GM12864 (cell line): ENCODE results near the gene PXMP4.

Experiments
- DNase-seq: peaks from one replicate; pipeline ENCODE4 v3.0.0-alpha.2; 2011; ENCODE audit warnings: low read depth
- H3K4me3 ChIP-seq: 2 replicates; pipeline ENCODE4 v1.5.1; 2011; ENCODE audit warnings: mild to moderate bottlenecking, low read depth, low read length, control low read depth
- TF ChIP-seq, protein P1 (sequence below): IDR thresholded peaks from 2 replicates; pipeline ENCODE4 v1.5.1; 2011; ENCODE audit warnings: low read depth, mild to moderate bottlenecking, moderate library complexity, low read length, control low read depth, inconsistent platforms; ENCODE audit errors: missing control alignments

The PXMP4 gene

DNA sequence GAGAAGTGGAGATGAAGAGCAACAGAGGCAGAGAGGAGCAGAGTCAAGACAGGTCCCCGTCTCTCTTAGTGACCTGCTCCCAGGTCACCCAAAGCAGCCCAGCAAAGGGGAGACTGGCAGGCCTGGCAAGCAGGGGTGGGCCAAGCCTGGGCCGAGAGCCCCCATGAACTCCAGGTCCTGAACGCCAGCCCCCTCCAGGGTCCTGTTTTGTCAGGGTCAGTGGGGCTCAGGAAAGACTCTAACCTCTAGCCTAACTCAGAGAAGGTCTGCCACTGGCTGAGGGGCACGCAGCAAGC is 47.0 kb downstream of the PXMP4 start:
- TF ChIP-seq, protein P1, sequence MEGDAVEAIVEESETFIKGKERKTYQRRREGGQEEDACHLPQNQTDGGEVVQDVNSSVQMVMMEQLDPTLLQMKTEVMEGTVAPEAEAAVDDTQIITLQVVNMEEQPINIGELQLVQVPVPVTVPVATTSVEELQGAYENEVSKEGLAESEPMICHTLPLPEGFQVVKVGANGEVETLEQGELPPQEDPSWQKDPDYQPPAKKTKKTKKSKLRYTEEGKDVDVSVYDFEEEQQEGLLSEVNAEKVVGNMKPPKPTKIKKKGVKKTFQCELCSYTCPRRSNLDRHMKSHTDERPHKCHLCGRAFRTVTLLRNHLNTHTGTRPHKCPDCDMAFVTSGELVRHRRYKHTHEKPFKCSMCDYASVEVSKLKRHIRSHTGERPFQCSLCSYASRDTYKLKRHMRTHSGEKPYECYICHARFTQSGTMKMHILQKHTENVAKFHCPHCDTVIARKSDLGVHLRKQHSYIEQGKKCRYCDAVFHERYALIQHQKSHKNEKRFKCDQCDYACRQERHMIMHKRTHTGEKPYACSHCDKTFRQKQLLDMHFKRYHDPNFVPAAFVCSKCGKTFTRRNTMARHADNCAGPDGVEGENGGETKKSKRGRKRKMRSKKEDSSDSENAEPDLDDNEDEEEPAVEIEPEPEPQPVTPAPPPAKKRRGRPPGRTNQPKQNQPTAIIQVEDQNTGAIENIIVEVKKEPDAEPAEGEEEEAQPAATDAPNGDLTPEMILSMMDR: no peak
- H3K4me3 ChIP-seq: no peak overlapping the region; the same call in 1 of the 2 replicates
- DNase-seq: no peak

DNA sequence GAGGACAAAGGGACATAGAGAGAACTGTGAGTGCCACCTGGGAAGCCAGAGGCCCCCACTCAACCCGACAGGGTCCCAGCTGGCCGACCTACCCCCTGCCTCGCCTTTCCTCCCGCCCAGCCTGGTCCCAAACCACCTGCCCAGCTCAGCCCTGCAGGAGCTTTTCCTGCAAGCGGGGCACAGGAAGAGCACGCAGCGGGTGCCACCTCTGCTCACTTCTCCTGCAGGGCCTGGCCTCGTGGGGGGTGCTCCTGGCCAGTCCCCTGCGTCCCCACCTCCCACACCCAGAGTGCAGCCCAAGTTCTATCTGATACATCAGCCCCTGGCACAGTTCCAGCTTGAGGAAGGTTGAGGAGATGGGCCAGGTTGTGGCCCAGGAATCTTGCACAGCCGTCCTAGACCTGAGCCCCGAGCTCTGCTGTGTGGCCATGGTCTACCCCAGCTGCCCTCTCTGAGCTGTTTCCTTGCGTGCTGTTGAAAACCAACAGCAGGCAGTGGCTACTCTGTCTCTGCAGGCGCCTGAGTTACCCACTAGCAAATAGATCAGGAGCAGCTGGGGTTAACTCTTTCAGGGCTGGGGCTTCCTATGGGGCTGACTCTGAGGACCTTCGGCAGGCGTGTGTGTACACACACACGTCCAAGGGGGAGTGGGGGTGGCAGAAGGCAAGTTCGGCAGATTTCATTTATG is 47.5 kb downstream of the PXMP4 start:
- no peak for DNase-seq
- H3K4me3 ChIP-seq: no peak overlapping the region
- TF ChIP-seq, protein P1: no peak

DNA sequence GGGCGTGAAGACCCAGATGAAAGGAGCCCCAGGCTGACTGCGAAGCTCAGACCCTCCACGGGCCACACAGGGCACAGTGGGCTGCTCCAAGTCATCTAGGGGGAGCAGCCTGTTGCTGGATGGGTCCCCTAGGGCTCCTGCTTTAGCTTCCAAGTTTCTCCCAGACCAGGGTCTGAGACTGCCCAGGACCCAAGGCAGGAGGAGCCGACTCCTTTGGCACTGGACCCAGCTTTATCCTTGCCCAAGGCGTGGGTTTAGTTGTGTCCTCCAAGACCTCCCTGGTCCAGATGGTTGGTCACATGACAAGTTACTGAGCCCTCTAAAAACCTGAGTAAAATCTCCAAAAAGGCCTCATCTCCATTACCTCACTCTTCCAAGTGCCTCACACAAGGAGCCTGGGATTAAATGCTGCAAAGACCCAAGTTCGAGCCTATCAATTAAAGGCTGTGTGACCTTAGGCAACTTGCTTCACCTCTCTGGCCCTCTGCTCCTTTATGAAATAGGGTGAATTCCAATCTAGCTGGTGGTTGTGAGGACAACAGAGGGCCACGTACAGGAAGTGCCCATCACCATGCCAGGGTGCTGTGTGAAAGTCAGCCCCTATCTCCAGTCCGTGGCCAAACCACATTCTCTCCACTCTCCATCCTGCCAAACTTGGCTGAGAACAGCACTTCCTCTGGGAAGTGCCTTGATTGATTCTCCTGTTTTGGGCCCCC is 48.4 kb downstream of the PXMP4 start:
- DNase-seq: no peak
- H3K4me3 ChIP-seq: no peak overlapping the region
- TF ChIP-seq, protein P1: no peak

DNA sequence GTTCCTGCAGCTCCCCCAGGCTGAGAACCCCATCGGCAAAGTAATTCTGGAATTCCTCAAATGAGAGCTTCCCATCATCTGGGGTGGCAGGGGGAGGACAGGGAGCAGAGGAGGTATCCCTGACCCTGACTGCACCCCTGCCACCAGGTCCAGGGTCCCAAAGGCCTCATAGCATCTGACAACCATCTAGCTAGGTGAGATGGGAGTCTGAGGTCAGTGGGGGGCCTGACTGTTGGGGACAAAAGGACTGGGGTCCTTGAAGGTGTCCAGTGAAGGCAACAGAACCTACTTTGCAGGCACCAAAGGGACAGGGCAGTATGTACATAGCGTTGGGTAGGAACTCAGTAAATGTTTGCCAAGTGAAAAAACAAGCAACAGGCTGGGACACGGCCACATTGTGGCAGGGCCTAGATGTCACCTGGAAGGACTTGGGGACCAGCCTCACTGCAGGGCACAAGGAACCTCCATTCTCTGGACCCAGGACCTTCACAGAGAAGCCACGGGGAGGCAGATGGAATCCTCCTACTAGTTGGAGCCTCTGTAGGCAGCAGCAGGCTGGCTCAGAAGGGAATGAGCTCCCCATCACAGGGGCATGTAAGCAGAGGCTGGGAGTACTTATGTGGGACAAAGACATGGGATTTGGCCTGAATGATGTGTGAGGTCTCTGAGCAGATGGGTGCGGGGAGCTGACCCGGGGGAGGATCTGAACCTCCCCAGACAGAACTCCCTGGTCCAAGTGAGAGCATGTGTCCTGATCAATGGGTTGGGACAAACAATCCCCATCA is 49.2 kb downstream of the PXMP4 start:
- no peak overlapping the region for H3K4me3 ChIP-seq
- TF ChIP-seq, protein P1: no peak
- DNase-seq: no peak

DNA sequence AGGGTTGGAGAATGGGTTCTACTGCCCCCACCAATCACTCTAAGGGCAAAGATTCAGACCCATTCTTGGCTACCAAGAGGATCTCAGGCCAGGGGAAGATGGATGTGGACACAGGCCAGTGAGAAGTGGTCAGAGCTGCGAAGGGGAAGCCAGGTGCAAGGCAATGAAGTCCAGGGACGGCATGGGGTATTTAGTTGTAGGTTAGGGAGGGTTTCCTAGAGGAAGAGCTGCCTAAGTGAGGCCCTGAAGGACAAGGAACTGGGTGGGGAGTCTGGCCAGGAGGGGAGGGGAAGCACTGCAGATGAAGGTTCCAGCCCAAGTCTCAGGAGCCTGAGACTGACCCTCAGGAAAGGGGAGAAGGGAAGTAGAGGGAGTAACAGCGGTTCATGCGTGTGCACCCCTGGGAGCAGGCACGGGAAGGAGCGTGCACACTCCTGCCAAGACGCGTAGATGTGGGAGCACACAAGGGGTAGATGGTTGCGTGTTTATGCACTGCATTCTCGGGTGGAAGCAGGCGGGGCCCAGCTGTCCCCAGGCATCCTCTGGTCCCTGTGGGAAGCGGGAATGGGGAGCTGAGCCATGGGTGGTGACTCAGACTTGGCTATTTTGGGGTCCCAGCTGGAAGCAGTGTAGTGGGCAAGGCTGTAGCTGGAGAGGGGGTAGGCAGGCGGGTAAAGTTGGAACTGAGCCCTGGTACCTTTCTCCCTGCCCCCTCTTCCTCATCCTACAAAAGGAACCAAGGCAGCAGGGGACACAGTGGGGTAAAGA is 50.1 kb downstream of the PXMP4 start:
- TF ChIP-seq, protein P1: no peak
- no peak for DNase-seq
- H3K4me3 ChIP-seq: no peak overlapping the region

DNA sequence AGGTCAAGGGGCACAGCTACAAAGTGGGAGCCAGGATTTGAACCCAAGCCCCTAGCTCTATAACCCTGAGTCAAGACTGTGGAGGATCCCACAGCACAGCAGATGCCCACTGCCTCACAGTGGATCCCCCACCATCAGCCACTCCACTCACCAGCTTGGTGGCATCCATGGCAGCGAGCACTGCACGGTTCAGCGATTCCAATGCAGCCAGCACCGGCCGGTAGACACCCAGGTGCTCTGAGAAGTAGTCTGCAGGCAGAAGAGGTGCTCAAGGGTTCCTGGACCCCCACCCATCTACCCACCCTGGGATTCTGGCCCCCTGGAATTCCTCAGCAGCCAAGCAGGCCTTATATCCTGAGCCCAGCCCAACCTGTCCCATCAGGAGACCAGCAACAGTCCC is 50.9 kb downstream of the PXMP4 start:
- no peak overlapping the region for H3K4me3 ChIP-seq
- TF ChIP-seq, protein P1: no peak
- DNase-seq: no peak
